Inflammatory macrophage treated with lipopolysaccharide for 1 hour (primary cell): ENCODE results near the gene IER3.
A peak's percentile ranks its signal among the peaks of the same experiment; 100 is the strongest.

Experiments
- DNase-seq, 2 donors: peaks; one replicate each; pipeline ENCODE4 v3.0.0-alpha.2; 2020 to 2022

IER3 gene

DNA sequence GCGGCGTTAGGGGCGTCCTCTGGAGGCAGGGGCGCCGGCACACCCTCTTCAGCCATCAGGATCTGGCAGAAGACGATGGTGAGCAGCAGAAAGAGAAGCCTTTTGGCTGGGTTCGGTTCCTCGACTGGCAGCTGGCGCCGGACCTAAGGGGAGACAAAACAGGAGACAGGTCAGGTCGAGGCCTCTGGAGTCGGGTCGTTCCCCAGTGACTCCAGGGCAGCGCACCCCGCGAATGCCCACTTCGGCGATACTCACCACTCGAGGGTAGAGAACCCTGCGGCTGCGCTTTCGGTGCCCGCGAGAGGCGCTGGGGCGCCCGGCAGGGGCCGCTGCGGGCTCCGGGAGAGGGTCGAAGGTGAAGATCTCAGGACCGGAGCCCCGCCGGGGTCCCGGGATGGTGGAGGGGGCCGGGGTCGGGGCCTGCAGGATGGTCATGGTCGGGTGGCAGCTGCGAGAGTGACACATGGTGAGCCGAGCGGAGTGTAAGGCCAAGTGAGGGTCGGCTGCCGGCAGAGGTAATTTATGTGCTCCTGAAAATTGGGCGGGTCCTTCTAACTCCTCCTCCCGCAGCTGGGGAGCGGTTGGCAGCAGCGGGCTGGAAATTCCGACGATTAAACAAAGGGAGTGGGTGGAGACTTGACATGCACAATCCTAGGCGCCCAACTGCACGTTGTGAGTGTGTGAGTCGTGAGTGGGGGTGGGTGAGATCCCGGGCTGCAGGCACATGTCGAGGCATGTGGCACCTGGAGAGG is at the start of gene IER3:
TSS of gene IER3 (minus strand) at position 494 of the 752 bp plus-strand sequence. CDS start at position 465, 29 bp downstream.
- DNase-seq, result peak; percentile 97 to 99

DNA sequence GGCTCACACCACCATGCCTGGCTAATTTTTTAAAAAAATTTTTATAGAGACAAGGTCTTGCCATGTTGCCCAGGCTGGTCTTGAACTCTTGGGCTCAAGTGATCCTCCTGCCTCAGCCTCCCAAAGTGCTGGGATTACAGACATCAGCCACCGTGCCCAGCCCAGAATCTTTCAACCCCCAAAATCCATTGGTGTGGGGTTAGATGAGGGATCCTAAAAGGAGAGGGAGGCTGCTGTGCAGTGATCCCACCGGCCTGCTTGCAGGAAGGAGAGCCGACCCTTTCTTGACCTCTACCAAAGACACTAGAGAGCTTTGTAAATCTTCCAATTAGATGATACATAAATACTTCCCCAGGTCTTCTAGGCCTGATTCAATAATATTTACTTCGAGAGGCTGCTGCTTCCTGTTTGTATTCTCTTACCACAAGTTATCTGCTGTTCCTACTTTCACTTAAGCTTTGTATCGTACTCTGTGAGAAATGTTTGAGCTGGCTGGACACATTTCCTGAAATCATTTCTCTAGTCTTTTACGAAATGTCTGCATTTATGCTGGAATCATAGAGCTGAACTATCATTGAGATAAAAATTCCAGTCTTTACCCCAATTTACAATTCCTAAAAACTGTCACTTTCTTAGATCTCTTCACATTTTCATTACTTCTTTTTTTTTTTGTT is 49.3 kb upstream of the IER3 start:
- peak; percentile 75 to 80 for DNase-seq

GRCh38 chr6:30792786-30793185 is 48.4 kb upstream of the IER3 start:
- no peak for DNase-seq

DNA sequence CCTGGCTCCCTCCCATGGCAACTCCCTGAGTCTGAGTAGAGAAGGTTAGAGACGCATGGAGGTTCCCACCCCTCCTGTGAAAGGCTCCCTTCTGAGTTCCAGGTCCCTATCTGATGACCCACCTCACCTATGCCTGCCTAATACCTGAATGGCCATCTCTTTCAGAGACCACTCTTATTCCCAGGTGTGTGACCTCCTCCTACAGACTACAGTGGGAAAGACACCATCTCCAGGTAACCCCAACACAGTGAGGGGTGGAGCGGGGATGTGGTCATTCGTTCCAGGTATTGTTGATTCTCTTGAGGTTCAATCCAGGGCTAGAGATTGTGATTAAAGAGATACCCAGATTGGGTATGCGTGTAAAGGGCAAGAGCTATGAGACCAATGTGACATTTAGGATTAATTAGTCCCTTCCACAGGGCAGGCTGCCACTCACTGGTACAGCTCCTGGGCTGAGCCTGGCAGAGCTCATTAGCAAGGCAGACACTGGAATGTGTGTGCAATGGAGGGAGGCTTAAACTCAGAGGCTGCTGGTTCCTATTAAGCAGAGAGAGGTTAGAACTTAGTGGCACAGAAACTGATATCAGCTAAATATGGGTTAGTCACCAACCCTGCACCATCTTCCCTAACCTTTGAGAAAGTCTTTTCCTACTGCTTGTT is 46.5 kb upstream of the IER3 start:
- DNase-seq, result no peak

GRCh38 chr6:30789606-30790005 is 45.3 kb upstream of the IER3 start:
- DNase-seq, result no peak

- peak; percentile 69 to 94 for DNase-seq
Observed at GRCh38 chr6:30787954-30788353, 43.6 kb upstream of the IER3 start.

DNA sequence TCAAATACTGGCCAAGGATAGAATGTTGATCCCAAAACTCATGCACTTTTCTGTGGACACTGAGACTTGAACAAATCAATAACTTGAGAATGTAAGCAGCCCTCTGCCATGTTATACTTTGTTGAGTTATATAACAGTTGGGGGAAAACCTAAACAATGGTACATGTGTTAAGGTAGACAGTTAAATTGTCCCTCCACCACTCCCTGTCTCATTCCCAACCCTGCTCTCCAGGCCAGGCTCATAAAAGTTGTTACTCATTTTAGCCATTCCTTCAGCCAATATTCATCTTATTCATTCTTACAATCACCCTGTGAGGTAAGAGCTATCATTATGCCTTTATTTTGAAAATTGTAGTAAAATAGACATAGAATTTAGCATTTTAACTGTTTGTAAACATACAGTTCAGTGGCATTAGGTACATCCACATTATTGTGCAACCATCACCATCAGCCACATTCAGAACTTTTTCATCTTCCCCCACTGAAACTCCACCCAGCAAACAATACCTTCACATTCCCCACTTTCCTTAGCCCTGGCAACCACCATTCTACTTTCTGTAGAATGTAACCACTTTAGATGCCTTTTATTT is 38.2 kb upstream of the IER3 start:
- DNase-seq, result no peak

GRCh38 chr6:30781743-30782424 is 37.5 kb upstream of the IER3 start:
- DNase-seq, result peak; percentile 93 to 99

DNA sequence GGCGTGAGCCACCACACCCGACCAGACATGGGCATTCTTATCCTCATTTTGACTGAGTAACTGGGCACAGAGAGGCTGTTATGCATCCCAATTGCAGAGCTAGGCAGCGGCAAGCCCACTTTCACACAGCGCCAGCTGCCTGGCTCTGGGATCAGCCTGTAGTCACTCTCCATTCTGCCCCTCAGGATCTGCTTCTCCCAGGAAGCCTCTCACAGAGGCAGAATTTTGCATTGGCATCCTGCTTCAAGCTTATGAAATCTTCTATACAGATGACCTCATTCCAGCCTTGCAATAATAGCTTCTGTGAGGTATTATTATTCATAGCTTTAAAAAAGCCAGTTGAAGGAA is 37.0 kb upstream of the IER3 start:
- peak; percentile 82 to 89 for DNase-seq

DNA sequence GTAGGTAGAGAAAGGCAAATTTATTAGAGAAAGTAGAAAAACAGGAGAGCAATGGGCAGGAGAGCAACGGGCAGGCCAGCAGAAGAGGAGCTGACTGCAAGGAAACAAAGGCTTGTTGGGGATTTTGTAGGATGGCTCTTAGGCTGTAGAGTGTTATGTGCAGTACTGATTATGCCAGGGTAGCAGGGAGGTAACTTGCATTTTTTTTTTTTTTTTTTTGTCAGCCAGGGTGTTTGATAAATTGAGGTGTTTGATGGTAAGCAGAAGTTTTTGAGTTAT is 36.2 kb upstream of the IER3 start:
- DNase-seq, result no peak

DNA sequence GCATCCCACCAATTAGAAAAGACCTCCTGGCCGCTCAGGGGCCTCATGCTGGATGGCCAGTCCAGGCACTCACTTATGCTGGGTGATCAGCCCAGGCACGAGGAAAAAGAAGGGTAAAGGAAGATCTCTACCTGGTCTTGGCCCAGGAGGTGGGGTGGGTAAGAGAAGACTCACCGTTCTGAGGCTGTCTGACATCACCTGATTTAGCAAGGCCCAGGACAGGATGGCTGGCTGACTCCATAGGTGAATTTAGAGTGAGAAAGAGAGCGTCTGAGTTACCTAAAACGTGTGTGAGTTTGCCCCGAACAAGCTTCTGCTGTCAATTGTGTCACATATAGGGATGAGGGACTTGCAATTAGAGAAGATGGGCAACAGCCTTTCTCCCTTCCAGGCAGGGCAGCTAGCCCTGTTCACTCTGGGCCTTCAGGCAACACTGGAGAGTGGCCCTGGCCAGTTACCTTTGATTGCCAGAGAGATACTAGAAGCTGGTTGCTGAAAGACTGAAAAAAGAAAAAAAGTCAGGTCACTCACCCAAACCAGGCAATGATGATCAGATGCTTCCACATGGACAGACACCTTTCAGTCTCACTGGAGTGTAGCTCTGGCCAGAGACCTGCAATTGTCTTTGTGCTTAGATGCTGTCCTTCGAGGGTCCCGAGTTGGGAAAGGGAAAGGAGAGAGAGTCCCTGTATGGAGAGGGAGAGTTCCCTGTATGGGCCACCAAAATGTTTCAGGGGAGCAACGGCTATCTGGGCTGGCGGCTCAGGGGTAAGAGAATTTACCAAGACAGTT is 35.7 kb upstream of the IER3 start:
- no peak for DNase-seq

DNA sequence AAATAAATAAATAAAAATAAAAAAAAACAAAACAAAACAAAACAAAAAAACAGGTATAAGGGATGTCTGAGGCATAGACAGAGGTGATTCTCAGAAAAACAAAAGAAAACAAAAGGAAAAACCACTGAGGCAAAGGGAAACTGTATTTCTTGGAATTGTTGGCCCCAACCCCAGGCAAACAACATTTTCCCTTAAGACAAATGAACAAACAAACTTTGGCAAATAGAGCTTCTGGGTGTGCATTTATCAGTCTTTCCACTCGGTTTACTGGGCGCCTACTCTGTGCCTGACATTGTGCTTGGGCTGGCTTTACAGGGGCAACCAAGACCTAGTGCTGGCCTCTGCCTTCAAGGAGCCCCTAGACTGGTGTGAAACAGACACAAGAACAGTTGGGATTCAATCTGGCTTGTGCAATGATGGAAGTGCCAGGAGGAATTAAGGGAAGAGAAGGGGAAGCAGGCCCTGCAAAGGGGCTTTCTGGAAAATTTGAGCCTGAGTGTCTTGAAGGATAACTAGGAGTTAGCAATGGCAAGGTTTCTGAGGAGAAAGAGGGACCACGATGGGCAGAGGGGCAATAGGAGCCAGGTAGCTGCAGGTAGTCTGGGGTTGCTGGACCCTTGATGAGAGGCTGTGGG is 33.8 kb upstream of the IER3 start:
- DNase-seq, result peak; percentile 77 to 86

- DNase-seq, result peak in 1 of 2 donors; percentile 70
Observed at GRCh38 chr6:30777155-30777485, 32.8 kb upstream of the IER3 start.

GRCh38 chr6:30776390-30777154 is 32.2 kb upstream of the IER3 start:
- peak; percentile 49 to 83 for DNase-seq

DNA sequence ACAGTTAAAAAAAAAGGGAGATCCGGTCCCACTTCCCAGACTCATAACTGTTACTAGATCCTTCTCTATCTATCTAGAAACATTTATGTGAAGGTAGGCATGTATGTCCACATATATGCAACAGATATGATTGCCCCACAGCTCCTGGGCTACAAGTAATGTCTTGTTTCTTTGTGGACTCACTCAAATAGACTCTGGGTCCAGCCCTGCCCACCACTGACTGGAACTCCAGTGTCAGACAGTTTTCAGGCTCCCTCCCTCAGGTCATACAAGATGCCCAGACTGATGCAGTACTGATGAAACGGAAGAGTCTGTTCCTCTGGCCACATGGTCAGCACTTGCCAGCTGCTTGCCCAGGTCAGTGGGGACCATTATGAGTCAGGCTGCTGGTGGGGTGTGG is 30.8 kb upstream of the IER3 start:
- no peak for DNase-seq

DNA sequence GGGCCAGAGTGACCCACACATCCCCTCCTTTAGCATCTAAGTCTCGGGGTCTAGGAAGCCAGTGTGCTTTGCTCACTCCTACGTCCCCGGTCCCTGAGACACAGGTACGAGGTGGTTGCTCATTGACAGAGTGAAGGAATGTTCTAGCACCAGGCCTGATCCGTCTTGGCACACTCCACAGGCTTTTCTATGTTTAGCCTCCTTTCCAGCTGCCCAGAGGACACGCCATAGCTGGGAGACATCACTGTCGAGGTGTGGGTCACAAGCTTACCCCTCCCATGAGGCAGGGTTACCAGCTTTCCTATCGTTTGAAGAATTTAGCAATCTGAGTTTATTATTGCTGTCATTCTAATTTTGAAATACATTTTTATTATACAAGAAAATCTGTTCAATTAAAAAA is 30.4 kb upstream of the IER3 start:
- DNase-seq, result no peak

- DNase-seq, result no peak
Observed at GRCh38 chr6:30770592-30770991, 26.2 kb upstream of the IER3 start.

GRCh38 chr6:30769853-30770524 is 25.6 kb upstream of the IER3 start:
- DNase-seq, result no peak

DNA sequence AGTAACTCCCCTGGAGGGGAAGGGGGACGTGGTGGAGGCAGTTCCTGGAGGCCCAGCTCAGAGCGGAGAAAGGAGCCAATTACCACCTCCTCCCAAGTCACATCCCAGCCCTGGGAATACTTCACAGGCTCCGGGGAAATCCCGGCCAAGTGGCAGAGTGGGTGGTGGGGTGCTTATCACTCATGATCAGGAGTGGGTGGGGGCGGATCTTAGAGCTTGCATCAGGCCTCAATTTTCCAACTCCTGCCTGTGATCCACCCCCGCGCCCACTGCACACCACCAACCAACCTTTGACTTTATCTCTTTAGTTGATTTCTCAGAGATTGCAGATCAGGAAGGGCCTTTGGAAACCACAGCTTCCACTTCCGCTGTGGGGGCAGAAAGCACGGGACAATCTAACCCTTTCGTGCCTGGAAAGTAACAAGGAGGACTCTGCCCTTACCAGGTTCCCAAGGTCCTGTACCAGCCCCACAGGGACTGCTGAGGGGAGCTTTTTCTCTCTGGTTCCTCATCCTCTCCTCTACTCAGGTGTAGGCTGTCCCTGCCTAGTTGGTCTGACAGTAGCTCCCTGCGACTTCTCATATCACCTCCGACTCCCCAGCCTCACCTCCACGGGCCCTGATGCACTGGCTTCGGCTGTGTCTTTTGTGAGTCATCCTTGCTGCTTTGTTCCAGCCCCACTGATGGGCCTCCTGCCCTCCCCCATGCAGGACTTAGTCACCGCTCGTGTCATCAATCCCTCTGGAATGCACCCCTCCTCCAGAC is 24.9 kb upstream of the IER3 start:
- peak; percentile 91 to 100 for DNase-seq

GRCh38 chr6:30768634-30769087 is 24.3 kb upstream of the IER3 start:
- no peak for DNase-seq
